ENCODE measurements around the gene PYHIN1. TPM values are rescaled to one million over a fixed set of nuclear protein-coding genes. Genes with fewer than 3 reads are reported as not detected.
A peak's percentile ranks its signal among the peaks of the same experiment; 100 is the strongest.

Gene PYHIN1
- total RNA-seq, 1 donor from 2014 or later, result not detected

DNA sequence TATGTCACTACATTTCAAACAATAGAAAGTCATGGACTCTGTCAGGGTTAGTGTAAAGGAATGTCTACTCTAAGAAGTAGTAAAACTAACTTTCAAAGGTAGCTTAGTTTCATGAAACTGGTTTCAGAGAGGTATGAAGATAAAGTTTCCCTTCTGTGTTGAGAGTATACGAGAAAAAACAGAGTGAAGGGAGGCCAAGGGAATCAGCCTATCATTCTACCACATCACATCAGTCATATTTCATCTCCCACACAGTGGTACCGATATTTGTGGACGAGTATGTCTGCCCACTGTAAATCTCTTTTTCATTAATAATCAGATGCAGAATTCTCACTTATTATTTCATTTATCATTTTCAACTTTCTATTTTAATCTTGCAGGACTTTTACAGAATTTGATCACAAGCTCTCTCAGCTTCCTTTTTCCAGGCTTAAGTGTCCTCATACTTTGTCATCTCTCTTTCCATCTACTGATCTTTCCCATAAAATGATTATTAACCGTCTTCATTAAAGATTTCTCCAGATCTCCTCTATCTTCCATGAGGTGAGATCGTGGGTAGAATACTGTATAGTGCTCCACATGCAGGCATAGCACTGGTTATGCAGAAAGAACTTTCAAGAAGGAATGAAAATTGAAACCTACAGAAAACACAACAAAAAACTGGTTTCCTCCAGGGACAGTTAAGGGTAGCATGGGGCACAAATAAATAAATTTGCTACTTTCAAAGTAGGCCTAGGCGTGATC, 66.9 kb downstream of the PYHIN1 start:
- TF ChIP-seq, protein P1, sequence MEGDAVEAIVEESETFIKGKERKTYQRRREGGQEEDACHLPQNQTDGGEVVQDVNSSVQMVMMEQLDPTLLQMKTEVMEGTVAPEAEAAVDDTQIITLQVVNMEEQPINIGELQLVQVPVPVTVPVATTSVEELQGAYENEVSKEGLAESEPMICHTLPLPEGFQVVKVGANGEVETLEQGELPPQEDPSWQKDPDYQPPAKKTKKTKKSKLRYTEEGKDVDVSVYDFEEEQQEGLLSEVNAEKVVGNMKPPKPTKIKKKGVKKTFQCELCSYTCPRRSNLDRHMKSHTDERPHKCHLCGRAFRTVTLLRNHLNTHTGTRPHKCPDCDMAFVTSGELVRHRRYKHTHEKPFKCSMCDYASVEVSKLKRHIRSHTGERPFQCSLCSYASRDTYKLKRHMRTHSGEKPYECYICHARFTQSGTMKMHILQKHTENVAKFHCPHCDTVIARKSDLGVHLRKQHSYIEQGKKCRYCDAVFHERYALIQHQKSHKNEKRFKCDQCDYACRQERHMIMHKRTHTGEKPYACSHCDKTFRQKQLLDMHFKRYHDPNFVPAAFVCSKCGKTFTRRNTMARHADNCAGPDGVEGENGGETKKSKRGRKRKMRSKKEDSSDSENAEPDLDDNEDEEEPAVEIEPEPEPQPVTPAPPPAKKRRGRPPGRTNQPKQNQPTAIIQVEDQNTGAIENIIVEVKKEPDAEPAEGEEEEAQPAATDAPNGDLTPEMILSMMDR (IDR thresholded peaks at IDR 0.05; ENCODE audit: unreplicated experiment), result no peak
- Mint-ChIP-seq H3K9me3 (ENCODE audit: low read depth) (no peaks in the 10 kb centered on the region), H3K4me1 (ENCODE audit: low read depth) (peaks cover 10% of the 10 kb centered on the region), H3K4me3 (ENCODE audit: low read depth) (no peak overlapping the region), H3K27ac (peak overlapping the region; percentile 83), H3K27me3 (no peaks in the 10 kb centered on the region), H3K36me3 (ENCODE audit: insufficient read depth) (no peaks in the 10 kb centered on the region)
- no peak for DNase-seq (ENCODE audit: low spot score, unreplicated experiment)

DNA sequence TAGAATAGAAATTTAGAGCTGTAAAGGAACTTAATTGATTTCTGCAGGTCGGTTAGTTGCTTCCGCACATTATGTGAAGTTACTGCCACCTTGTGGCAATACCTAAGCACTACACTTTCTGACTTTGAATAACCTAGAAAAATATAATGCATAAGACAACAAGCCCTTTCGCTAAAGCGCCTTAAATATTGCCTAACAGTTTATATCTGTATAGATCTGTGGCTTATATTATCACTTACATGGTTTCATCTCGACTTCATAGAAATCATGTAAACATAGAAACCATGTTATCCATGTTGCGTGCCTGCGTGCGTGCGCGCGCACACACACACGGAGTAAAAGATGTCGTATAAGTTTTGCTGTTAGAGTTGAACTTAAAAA, 67.4 kb downstream of the PYHIN1 start:
- H3K4me3 Mint-ChIP-seq (ENCODE audit: low read depth), result peak overlapping the region; percentile 78
- no peaks in the 10 kb centered on the region for H3K9me3 Mint-ChIP-seq (ENCODE audit: low read depth)
- no peak for DNase-seq (ENCODE audit: low spot score, unreplicated experiment)
- peaks cover 10% of the 10 kb centered on the region for H3K4me1 Mint-ChIP-seq (ENCODE audit: low read depth)
- TF ChIP-seq, protein P1 (IDR thresholded peaks at IDR 0.05; ENCODE audit: unreplicated experiment), result peak; percentile 94
- no peaks in the 10 kb centered on the region for H3K36me3 Mint-ChIP-seq (ENCODE audit: insufficient read depth)
- peak overlapping the region; percentile 83 for H3K27ac Mint-ChIP-seq
- H3K27me3 Mint-ChIP-seq, result no peaks in the 10 kb centered on the region

- Mint-ChIP-seq H3K9me3 (ENCODE audit: low read depth) (no peaks in the 10 kb centered on the region), H3K4me1 (ENCODE audit: low read depth) (peaks cover 12% of the 10 kb centered on the region), H3K27ac (peak overlapping the region; percentile 91), H3K36me3 (ENCODE audit: insufficient read depth) (no peaks in the 10 kb centered on the region), H3K4me3 (ENCODE audit: low read depth) (peak overlapping the region; percentile 78), H3K27me3 (no peaks in the 10 kb centered on the region)
- DNase-seq (ENCODE audit: low spot score, unreplicated experiment), result no peak
- TF ChIP-seq, protein P1 (IDR thresholded peaks at IDR 0.05; ENCODE audit: unreplicated experiment), result no peak
Measured at GRCh38 chr1:158999316-159000069, 68.1 kb downstream of the PYHIN1 start.

- H3K9me3 Mint-ChIP-seq (ENCODE audit: low read depth), result no peaks in the 10 kb centered on the region
- TF ChIP-seq, protein P1 (IDR thresholded peaks at IDR 0.05; ENCODE audit: unreplicated experiment), result no peak
- H3K27ac Mint-ChIP-seq, result peak overlapping the region; percentile 25
- H3K4me1 Mint-ChIP-seq (ENCODE audit: low read depth), result peaks cover 15% of the 10 kb centered on the region
- H3K36me3 Mint-ChIP-seq (ENCODE audit: insufficient read depth), result no peaks in the 10 kb centered on the region
- H3K27me3 Mint-ChIP-seq, result no peaks in the 10 kb centered on the region
- H3K4me3 Mint-ChIP-seq (ENCODE audit: low read depth), result peak overlapping the region; percentile 78
- DNase-seq (ENCODE audit: low spot score, unreplicated experiment), result no peak
Measured at GRCh38 chr1:159000070-159000409, 68.7 kb downstream of the PYHIN1 start.

DNA sequence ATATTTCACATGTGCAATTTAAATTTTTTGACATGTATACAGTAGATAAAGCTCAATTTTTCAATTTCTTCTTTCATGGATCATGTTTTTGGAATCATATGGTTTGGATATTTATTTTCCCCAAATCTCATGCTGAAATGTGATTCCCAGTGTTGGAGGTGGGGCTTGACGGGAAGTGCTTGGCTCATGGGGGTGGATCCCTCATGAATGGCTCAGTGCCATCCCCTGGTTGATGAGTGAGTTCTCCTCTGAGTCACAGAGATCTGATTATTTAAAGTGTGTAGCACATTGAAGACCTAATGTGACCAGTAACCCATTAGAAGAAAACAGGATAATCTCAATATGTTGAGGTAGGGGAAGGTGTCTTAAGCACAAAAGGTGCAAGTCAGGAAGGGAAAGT, 69.3 kb downstream of the PYHIN1 start:
- Mint-ChIP-seq H3K27ac (no peak overlapping the region), H3K9me3 (ENCODE audit: low read depth) (no peaks in the 10 kb centered on the region), H3K4me1 (ENCODE audit: low read depth) (peaks cover 19% of the 10 kb centered on the region), H3K4me3 (ENCODE audit: low read depth) (no peak overlapping the region), H3K36me3 (ENCODE audit: insufficient read depth) (no peaks in the 10 kb centered on the region), H3K27me3 (no peaks in the 10 kb centered on the region)
- TF ChIP-seq, protein P1 (IDR thresholded peaks at IDR 0.05; ENCODE audit: unreplicated experiment), result no peak
- no peak for DNase-seq (ENCODE audit: low spot score, unreplicated experiment)

Data from progenitor cell of endocrine pancreas (in vitro differentiated cells).